T1000 (cell line): ENCODE results near the gene ZNF223.

Source experiments
- DNase-seq: peaks from one replicate; lab custom pipeline; 2025; ENCODE audit warnings: mixed read lengths; lab: John Stamatoyannopoulos, UW

Gene ZNF223

DNA sequence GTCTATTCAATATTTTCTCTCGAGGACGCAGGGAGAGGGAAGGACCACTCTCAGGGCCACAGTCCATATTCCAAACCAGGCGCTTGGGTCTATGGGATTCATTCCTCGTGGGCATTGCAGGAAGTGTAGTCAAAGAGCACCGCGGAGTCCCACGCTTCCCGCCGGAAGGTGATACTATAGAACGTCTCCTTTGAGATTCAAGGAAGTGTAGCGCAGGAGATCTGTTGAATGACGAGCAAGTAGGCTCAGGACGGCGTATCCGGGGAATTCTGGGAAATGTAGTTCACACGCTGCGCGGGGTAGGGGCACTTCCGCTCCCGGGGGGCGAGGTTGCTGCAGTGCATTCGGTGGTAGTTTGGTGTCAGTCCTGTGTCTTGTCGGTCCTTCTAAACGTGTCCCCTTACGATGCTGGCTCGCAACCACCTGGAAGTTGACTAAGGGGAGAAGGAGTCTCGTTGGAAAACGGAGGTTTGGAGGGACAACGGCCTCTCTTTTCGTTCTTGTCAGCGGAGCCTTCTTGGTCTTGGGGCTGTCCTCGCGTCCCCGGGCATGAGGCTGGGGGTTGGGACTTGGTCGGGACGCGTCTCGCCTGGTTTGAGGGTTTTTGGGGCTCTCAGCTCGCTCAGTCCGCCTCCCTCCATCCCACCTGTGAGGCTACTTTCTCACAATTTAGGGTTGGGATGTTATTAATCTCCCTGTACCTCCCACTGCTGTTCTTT, 20.1 kb downstream of the ZNF223 start, which contains the start of gene ZNF284:
Gene ZNF284, plus strand, starts transcription at position 336 of the 719 bp plus-strand sequence. CDS start 4,231 bp downstream, outside the sequence.
- peak; percentile 62 for DNase-seq

DNA sequence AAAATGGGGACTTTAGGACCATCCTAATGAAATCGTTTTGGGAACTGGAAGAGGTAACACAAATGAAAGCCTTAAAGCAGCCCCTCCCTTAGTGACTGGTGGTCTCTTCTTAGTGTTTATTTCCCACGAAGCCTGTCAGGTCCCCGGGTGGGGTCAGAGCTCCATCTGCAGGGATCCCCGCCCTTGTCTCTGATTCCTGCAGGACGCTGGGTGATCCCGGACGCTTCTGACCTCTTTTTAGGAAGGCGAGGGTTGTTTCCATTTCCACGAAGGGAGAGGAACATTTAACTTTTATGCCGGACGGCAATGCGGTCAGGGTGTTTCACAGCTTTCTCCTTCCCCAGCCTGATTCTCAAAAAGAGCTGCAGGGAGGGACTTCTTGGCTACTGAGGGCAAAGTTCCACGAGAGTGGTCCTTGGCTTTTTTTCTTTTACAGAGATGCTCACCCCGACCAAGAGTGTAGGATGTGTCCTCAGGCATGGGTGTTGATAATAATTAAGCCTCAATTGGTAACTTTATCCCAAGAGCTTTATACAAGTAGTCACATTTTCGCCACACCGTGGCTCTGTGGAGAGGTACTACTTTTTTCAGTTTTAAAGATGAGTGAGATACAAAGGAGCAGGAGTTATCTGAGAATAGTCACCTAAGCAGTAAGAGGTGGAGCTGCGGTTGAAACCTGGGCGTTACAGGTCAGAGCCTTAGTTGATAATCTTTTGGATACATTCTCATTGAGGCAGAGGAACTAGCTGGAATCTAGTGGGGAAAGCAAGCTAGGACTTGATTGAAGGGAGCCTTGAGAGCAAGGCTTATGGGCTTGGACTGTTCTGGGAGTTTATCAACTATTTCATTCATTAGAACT, 20.9 kb downstream of the ZNF223 start:
- DNase-seq: no peak

DNA sequence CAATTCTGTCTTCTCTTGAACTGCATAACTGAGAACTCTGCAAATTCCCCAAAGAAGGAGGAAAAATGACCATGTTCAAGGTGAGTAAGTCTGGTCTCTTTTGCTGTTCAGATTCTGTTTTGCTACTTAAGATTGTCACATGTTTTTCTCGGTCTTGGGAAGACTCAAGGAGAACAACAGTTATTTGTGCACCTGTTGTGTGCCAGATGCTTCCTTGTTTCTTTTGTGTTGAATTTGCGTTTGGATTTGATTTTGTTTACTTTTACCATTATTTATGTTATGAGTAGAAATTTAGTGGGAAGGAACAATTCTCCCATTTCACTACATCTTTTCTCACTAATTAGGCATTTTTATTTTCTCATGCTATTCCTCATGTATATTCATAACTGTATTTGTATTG, 24.5 kb downstream of the ZNF223 start:
- DNase-seq: no peak

DNA sequence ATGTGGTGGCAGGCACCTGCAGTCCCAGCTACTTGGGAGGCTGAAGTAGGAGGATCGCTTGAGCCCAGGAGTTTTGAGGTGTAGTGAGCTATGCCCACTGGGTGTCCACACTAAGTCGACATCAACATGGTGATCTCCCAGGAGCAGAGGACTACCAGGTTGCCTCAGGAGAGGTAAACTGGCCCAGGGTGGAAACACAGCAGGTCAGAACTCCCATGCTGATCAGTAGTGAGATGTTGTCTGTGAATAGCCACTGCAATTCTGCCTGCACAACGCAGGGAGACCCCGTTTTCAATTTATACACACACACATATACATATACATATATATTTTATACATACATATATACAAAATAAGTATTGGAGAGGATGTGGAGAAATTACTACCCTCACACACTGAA, 40.3 kb downstream of the ZNF223 start:
- DNase-seq: no peak

DNA sequence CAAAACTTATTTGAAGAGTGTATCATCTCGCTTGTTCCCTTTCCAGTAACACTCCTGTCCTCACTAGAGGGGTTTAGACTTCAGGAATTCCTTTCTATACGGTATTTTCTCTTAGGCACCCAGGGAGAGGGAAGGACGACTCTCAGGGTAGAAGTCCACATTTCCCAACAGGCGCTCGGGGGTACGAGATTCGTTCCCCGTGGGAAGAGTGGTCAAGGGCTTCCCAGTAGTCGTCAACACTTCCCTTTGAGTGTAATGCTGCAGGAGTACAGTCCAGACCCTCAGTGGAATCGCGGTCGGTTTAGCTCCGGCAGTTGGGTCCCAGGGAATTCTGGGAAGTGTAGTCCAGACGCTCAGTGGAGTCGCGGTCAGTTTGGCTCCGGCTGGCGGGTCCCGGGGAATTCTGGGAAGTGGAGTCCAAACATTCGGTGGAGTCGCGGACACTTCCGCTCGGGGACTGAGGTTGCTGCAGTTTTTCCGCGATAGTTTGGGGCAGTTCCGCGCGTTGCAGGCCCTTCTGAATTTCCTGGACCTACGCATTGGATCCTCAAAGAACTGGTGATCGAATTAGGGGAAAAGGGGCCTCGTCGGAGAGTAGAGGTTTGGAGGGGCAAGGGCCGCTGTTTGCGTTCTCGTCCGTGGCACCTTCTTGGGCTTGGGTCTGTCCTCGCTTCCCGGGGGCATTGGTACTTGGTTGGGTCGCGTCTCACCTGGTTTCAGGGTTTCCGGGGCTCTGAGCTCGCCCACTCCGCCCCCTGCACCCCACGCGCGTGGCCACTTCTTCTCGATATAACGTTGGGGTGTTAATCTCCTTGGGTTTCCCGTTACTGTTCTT, 42.3 kb downstream of the ZNF223 start, which contains the start of gene ZNF224:
Gene ZNF224, plus strand, starts transcription at position 431 of the 835 bp plus-strand sequence. CDS start 3,513 bp downstream, outside the sequence.
- peak; percentile 77 for DNase-seq

DNA sequence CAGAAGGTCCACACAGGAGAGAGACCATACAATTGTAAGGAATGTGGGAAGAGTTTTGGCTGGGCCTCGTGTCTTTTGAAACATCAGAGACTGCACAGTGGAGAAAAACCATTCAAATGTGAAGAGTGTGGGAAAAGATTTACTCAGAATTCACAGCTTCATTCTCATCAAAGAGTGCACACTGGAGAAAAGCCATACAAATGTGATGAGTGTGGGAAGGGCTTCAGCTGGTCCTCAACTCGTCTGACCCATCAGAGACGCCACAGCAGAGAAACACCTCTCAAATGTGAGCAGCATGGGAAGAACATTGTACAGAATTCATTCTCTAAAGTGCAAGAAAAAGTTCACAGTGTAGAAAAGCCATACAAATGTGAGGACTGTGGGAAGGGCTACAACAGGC, 55.9 kb downstream of the ZNF223 start:
- no peak for DNase-seq

DNA sequence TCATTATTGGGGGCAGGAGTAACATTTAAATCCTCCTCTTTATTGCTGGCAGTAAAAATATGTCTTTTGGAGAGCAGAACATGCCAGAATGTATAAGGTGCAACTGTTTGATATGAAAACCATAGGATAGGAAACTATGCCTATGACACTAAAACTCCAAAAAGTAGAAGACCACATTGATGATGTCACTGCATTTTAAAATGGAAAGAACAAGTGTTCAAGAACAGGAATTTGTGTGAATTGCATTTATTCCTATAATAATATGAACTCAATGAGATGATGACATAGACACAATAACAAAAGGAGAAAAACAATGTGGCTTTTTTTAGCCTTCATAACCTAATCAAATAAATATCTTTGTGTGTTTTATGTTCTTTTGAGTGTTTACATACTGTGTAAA, 57.6 kb downstream of the ZNF223 start:
- no peak for DNase-seq

DNA sequence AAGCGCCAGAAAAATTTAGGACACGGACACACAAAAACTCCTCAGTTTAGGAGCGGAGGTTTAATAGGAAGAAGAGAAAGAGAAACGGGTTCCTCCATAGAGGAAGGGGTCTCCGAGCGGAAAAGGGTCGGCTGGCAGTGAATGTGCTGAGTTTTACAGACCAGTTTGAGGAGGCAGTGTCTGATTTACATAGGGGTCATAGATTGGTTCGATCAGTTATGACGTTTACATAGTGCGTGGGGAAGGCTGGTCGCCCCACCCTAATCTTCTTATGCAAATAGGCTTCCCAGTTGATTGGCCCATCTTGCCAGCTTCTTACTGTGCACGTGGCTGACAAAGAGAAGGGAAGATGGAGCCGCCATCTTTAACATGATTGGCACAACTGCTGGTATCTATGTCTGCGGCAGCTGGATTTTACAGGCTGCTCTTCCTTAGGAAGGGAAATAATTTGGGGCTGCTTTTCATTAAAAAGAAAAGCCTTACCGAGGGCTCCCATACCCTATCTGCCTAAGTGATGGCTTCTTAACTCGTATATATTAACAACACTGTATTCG, 60.2 kb downstream of the ZNF223 start:
- peak; percentile 11 for DNase-seq

DNA sequence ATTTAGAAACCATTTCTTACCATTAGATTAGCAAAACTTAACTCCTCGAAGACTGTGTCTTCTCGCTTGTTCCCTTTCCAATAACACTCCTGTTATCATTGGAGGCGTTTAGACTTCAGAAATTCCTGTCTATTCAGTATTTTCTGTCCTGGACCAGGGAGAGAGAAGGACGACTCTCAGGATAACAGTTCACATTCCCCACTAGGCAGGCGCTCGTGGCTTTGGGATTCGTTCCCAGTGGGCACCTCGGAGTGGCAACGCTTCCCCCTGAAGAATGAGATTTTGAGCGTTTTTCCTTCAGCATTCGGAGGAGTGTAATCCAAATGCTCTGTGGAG, 60.9 kb downstream of the ZNF223 start:
- DNase-seq: no peak

DNA sequence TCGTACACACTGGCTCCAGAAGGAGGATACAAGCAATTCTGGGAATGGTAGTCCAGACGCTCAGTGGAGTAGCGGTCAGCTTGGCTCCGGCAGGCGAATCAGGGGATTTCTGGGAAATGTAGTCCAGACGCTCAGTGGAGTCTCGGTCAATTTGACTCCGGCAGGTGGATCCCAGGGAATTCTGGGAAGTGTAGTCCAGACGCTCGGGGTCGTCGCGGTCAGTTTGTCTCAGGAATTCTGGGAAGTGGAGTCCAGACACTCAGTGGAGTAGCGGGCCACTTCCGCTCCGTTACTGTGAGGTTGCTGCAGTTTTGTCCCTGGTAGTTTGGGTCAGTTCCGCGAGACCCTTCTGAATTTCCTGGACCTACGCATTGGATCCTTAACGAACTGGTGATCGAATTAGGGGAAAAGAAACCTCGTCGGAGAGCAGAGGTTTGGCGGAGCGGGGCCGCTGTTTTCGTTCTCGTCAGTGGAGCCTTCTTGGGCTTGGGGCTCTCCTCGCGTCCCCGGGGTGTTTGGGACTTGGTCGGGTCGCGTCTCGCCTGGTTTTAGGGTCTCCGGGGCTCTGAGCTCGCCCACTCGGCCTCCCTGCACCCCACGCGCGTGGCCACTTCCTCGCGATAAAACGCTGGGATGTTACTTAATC, 61.4 kb downstream of the ZNF223 start, which contains the start of gene ZNF225:
Gene ZNF225, plus strand, starts transcription at position 262 of the 646 bp plus-strand sequence. CDS start 2,429 bp downstream, outside the sequence.
- peak; percentile 90 for DNase-seq

DNA sequence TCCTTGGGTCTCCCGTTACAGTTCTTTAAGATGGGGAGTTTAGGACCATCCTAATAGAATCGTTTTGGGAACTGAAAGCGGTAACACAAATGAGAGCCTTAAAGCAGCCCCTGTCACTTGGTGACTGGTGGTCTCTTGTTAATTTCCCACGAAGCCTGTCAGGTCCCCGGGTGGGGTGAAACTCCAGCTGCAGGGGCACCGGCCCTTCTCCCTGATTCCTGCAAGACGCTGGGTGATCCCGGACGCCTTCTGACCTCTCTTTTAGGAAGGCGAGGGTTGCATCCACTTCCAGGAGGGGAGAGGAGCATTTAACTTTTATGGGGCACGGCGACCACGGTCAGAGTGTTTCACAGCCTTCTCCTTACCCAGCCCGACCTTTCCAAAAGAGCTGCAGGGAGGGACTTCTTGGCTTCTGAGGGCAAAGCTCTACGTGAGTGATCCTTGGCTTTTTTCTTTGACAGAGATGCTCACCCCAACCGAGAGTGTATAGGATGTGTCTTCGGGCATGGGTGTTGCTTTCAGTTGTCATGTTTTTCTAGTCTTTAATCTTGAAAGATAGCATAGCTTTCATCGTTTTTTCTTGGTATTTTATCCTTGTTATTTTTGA, 62.1 kb downstream of the ZNF223 start:
- DNase-seq: no peak
